ENCODE measurements around the gene ISL1.

- TF ChIP-seq POLR2A (IDR thresholded peaks at IDR 0.05; ENCODE audit: low read length) (no peak), GATA1 (IDR thresholded peaks at IDR 0.05; ENCODE audit: low read depth, low read length) (no peak)
Measured at GRCh38 chr5:51411921-51412325, 28.7 kb downstream of the ISL1 start.
